HUES6 (cell line): ENCODE measurements around the gene UQCR10.
"Not testable (repeated sequence)": the region's sequence is repeated elsewhere in the genome, so short reads cannot be mapped to it uniquely, and the experiment has no call there.

Experiments
- H3K27ac ChIP-seq: 2 replicates; pipeline ENCODE4 v1.7.0; 2013; ENCODE audit warnings: low read depth, mild to moderate bottlenecking, low read length, inconsistent platforms
- H3K27me3 ChIP-seq: 2 replicates; pipeline ENCODE4 v1.6.1; 2013; ENCODE audit warnings: low read length; ENCODE audit not compliant: control insufficient read depth, insufficient read depth
- H3K36me3 ChIP-seq: 2 replicates; pipeline ENCODE4 v1.6.1; 2013; ENCODE audit warnings: low read length; ENCODE audit not compliant: control insufficient read depth, insufficient read depth
- H3K4me1 ChIP-seq: 2 replicates; pipeline ENCODE4 v1.6.1; 2013; ENCODE audit warnings: low read length; ENCODE audit not compliant: control insufficient read depth, insufficient read depth
- H3K4me3 ChIP-seq: 2 replicates; pipeline ENCODE4 v1.5.1; 2013; ENCODE audit warnings: low read depth, low read length
- H3K9ac ChIP-seq: one replicate; pipeline ENCODE4 v1.6.1; 2013; ENCODE audit warnings: mild to moderate bottlenecking, low read length
- H3K9me3 ChIP-seq: 2 replicates; pipeline ENCODE4 v1.6.1; 2013; ENCODE audit warnings: low read depth, low read length; ENCODE audit not compliant: control insufficient read depth, insufficient read depth

Gene UQCR10

DNA sequence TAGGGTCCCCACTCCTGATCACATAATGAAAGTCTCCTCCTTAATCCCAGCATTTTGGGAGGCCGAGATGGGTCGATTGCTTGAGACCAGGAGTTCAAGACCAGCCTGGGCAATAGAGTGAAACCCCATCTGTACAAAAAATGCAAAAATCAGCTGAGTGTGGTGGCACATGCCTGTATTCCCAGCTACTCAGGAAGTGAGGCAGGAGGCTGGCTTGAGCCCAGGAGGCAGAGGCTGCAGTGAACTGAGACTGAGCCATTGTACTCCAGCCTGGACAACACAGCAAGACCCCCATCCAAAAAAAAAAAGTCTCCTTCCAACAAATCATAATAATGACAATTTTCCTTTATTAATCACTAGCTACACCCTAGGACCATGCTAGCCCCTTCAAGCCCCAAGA, 15.5 kb upstream of the UQCR10 start:
- Histone ChIP-seq H3K36me3 (peaks cover 5% of the 10 kb centered on the region), H3K27me3 (no peaks in the 10 kb centered on the region), H3K9me3 (no peaks in the 10 kb centered on the region), H3K9ac (no peak overlapping the region), H3K27ac (no peak overlapping the region), H3K4me3 (no peak overlapping the region), H3K4me1 (no peaks in the 10 kb centered on the region)

DNA sequence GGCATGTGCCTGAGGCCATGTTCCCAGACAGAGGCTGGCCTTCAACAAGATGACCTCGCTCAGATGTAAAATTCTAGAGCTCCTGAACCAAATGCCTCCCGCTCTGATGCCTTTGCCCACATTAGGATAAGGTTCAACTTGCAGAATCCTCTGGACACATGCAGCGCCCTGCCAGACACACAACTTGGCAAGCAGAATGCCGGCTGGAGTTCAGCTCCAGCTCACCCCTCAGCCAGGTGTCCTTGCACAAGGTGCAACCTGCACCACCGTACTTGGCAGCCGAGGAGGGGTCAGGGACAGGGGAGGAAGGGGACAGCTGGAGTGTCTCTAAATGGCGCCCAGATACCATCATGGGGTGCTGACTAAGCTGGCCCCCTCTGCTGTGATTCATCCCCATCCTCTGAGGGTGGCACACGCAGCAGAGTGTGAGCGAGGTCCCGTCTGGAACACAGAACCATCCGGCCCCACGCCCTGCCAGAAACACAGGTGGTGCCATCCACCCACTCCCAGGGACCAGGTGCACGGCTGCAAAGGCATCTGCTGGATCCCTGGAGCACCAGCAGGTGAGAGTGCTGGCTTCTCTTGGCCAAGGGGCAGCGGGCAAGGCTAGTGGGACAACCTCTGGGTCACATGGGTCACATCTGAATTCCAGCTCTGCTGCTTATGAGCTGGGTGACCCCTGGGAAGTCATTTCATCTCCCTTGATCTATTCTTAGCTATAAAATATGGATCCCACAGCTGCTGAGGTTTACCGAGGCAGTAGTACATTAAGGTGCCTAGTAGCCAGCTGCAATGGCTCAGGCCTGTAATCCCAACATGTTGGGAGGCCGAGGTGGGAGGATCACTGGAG, 13.1 kb upstream of the UQCR10 start:
- no peaks in the 10 kb centered on the region for H3K9me3 ChIP-seq
- H3K9ac ChIP-seq: no peak overlapping the region
- no peaks in the 10 kb centered on the region for H3K27me3 ChIP-seq
- no peaks in the 10 kb centered on the region for H3K36me3 ChIP-seq
- H3K27ac ChIP-seq: no peak overlapping the region
- H3K4me3 ChIP-seq: no peak overlapping the region
- no peaks in the 10 kb centered on the region; the same call in 1 of the 2 replicates for H3K4me1 ChIP-seq

DNA sequence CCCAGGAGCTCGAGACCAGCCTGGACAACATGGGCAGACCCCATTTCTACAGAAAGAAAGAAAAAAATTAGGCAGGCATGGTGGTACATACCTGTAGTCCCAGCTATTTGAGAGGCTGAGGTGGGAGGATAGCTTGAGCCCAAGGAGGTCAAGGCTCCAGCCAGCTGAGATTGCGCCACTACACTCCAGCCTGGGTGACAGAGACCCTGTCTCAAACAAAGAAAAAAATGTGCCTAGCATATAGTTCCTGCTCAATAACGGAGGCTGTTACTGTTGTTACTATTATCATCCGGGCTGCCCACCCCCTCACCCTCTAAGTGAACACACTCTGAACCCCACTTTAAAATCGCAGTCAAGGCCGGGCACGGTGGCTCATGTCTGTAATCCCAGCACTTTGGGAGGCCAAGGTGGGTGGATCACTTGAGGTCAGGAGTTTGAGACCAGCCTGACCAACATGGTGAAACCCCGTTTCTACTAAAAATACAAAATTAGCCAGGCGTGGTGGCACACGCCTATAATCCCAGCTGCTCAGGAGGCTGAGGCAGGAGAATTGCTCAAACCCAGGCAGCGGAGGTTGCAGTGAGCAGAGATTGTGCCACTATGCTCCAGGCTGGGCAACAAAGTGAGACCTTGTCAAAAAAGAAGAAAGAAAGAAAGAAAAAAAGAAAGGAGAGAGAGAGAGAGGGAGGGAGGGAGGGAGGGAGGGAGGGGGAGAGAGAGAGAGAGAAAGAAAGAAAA, 12.3 kb upstream of the UQCR10 start:
- not testable (repeated sequence) for H3K4me3 ChIP-seq, H3K27me3 ChIP-seq, H3K4me1 ChIP-seq, H3K9me3 ChIP-seq, H3K27ac ChIP-seq, H3K36me3 ChIP-seq, H3K9ac ChIP-seq

DNA sequence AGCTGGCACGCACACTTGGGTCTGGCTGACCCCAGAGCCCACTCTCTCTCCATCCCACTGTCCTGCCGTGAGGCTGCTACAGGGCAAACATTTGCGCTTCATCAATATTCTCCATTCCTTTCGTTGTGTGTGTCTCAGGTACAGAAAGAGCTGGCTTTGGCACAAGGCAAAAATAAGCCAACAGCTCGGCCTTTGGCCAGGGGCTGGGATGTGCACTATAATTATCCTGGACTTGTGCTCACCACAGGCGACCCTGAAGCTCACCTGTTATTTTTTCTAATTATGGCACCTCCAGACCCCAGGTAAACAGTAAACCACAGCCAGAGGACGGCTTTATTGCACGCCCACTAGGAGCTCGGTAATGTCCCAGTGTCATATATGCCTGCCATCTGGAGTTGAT, 11.3 kb upstream of the UQCR10 start:
- no peaks in the 10 kb centered on the region for H3K9me3 ChIP-seq
- H3K9ac ChIP-seq: no peak overlapping the region
- H3K4me1 ChIP-seq: no peaks in the 10 kb centered on the region; the same call in 1 of the 2 replicates
- H3K27me3 ChIP-seq: no peaks in the 10 kb centered on the region
- no peak overlapping the region for H3K4me3 ChIP-seq
- no peaks in the 10 kb centered on the region for H3K36me3 ChIP-seq
- no peak overlapping the region for H3K27ac ChIP-seq

DNA sequence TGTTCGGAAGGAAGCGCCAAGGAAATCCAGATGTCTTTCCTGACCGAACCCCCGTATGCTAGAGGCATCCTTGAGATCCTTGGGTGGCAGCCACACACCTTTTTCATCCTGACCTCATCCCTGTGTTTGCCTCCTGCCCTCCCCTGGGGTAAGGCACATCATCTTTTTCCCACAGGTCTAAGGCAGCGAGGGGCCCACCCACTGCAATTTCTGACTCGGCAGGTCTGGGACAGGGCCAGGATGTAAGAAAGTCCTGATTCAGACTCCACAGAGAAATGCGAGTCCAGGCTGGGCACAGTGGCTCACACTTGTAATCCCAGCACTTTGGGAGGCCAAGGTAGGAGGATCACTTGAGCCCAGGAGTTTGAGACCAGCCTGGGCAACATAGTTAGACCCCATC, 10.8 kb upstream of the UQCR10 start:
- Histone ChIP-seq H3K27me3 (no peaks in the 10 kb centered on the region), H3K9me3 (no peaks in the 10 kb centered on the region), H3K9ac (no peak overlapping the region), H3K36me3 (no peaks in the 10 kb centered on the region), H3K4me1 (no peaks in the 10 kb centered on the region; the same call in 1 of the 2 replicates), H3K4me3 (no peak overlapping the region), H3K27ac (no peak overlapping the region)

DNA sequence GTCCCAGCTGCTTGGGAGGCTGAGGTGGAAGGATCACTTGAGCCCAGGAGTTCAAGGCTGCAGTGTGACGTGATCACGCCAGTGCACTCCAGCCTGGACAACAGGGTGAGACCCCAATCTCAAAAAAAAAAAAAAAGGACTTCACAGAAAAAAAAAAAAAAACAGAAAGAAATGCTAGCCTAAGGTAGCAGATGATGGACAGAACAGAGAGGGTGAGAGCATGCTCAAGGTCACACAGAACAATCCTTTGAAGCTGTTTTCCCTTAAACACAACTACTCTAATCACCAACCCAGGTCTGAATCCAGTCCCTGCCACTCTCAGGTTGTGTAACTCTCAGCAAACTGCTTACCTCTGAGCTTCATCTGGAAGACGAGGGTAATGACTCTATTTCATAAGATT, 10.1 kb upstream of the UQCR10 start:
- Histone ChIP-seq H3K9ac (no peak overlapping the region), H3K27ac (no peak overlapping the region), H3K4me3 (no peak overlapping the region), H3K27me3 (no peaks in the 10 kb centered on the region), H3K36me3 (no peaks in the 10 kb centered on the region), H3K4me1 (no peaks in the 10 kb centered on the region; the same call in 1 of the 2 replicates), H3K9me3 (no peaks in the 10 kb centered on the region)

DNA sequence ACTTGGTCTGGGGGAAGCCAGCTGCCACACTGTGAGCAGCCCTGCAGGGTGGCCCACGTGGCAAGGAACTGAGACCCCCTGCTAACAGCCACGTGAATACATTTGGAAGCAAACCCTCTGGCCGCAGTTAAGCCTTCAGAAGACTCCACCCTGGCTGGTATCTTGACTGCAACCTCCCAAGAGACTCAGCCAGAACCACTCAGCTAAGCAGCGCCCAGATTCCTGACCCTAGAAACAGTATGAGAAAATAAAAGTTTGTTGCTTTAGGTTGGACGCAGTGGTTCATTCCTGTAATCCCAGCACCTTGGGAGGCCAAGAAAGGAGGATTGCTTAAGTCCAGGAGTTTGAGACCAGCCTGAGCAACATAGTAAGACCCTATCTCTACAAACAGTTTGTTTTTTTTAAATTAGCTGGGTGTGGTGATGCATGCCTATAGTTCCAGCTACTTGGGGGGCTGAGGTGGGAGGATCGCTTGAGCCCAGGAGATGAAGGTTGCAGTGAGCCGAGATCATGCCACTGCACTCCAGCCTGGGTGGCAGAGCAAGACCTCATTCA, 9.0 kb upstream of the UQCR10 start:
- no peaks in the 10 kb centered on the region for H3K9me3 ChIP-seq
- no peak overlapping the region for H3K27ac ChIP-seq
- no peak overlapping the region for H3K4me3 ChIP-seq
- no peaks in the 10 kb centered on the region for H3K36me3 ChIP-seq
- no peaks in the 10 kb centered on the region; the same call in 1 of the 2 replicates for H3K4me1 ChIP-seq
- no peaks in the 10 kb centered on the region for H3K27me3 ChIP-seq
- H3K9ac ChIP-seq: no peak overlapping the region

DNA sequence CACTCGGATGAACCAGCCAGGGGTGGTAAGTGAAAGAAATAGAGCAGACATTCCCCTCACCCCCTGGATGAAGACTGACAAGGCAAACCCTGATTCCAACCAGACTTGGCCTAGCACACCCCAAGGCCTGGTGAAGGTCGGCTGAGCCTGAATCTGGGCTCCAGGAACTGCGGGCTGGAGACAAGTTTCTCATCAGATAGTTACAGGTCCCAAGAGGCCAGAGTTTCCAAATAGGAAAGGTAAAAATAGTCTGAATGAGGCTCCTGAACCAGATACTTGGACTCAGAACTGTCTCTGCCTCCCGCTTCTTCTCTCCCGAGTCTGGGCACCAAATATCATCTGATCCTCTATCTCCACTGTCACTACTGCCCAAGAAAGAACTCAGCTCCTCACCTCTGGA, 8.2 kb upstream of the UQCR10 start:
- no peaks in the 10 kb centered on the region for H3K9me3 ChIP-seq
- H3K4me3 ChIP-seq: no peak overlapping the region
- H3K27ac ChIP-seq: no peak overlapping the region
- H3K4me1 ChIP-seq: no peaks in the 10 kb centered on the region; the same call in 1 of the 2 replicates
- H3K27me3 ChIP-seq: no peaks in the 10 kb centered on the region
- H3K36me3 ChIP-seq: no peaks in the 10 kb centered on the region
- H3K9ac ChIP-seq: no peak overlapping the region

DNA sequence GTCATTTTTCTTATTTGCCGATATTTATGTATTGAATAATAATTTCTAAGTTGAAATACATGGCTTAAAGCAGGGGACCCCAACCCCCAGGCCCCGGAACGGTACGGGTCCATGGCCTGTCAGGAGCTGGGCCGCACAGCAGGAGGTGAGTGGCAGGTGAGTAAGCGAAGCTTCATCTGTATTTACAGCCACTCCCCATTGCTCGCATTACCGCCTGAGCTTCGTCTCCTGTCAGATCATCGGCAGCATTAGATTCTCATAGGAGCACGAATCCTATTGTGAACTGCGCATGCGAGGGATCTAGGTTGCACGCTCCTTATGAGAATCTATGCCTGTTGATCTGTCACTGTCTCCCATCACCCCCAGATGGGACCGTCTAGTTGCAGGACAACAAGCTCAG, 4.9 kb upstream of the UQCR10 start:
- H3K36me3 ChIP-seq: no peaks in the 10 kb centered on the region; the same call in 1 of the 2 replicates
- H3K4me1 ChIP-seq: peaks cover 5% of the 10 kb centered on the region; the same call in 1 of the 2 replicates

DNA sequence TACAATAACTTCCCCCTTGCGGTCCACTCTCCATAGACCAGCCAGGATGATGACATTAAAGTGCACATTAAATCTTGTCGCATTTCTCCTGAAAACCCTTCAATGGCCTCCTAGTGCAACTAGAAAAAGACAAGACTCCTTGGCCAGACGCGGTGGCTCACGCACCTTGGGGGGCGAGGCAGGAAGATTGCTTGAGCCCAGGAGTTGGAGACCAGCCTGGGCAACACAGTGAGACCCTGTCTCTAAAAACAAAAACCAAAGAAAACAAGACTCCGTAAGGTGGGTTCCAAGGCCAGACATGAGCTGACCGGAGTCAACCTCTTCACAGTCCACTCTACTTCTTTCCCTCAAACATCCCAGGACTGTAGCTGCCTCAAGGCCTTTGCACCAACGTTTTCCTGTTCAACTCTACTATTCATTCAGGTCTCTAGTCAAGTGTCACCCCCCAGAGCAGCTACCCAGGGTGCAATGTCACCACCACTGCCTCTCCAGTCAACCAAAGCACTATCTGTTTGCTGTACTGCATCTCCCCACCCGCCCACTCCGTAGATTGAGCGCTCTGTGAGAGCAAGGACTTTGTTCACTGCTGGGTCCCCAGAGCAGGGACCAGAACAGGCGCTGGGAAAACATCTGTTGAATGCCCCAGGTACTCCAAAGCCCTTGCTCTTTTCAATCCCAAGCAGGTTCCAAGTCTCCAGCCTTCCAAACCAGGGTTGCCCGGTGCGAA, 1.1 kb upstream of the UQCR10 start:
- H3K9ac ChIP-seq: peak overlapping the region; percentile 90
- no peaks in the 10 kb centered on the region for H3K27me3 ChIP-seq
- H3K36me3 ChIP-seq: peaks cover 14% of the 10 kb centered on the region
- H3K4me1 ChIP-seq: peaks cover 10% of the 10 kb centered on the region
- peak overlapping the region; percentile 96 for H3K4me3 ChIP-seq
- H3K9me3 ChIP-seq: no peaks in the 10 kb centered on the region
- peak overlapping the region; percentile 58; the same call in 1 of the 2 replicates for H3K27ac ChIP-seq

More for the DNA sequence above, 4.9 kb upstream of the UQCR10 start:
- Histone ChIP-seq H3K9ac (no peak overlapping the region), H3K9me3 (no peaks in the 10 kb centered on the region), H3K27me3 (no peaks in the 10 kb centered on the region), H3K27ac (no peak overlapping the region), H3K4me3 (no peak overlapping the region)
